Effector memory CD4-positive, alpha-beta T cell (primary cell): ENCODE results near the gene CRPPA.

Source experiments
- DNase-seq, 3 donors: peaks; one replicate each; pipeline ENCODE4 v3.0.0-alpha.2; 2020
- H3K27ac ChIP-seq: 2 replicates; pipeline ENCODE4 v1.7.0; 2013; ENCODE audit warnings: mild to moderate bottlenecking, low read length, moderate library complexity; ENCODE audit not compliant: insufficient read depth, poor library complexity, severe bottlenecking
- H3K27me3 ChIP-seq: replicated peaks from 2 replicates; pipeline ENCODE4 v1.7.0; 2013; ENCODE audit warnings: mild to moderate bottlenecking, low read length; ENCODE audit not compliant: insufficient read depth, control insufficient read depth, poor library complexity, severe bottlenecking
- H3K36me3 ChIP-seq: 2 replicates; pipeline ENCODE4 v1.7.0; 2013; ENCODE audit warnings: mild to moderate bottlenecking, low read length, moderate library complexity; ENCODE audit not compliant: control insufficient read depth, insufficient read depth
- H3K4me1 ChIP-seq: 2 replicates; pipeline ENCODE4 v1.7.0; 2013; ENCODE audit warnings: low read length, mild to moderate bottlenecking; ENCODE audit not compliant: control insufficient read depth, insufficient read depth, poor library complexity, severe bottlenecking
- H3K4me3 ChIP-seq: 2 replicates; pipeline ENCODE4 v1.7.0; 2013; ENCODE audit warnings: low read length, low read depth, mild to moderate bottlenecking; ENCODE audit not compliant: insufficient read depth, poor library complexity, severe bottlenecking
- H3K9me3 ChIP-seq: 2 replicates; pipeline ENCODE4 v1.7.0; 2013; ENCODE audit warnings: mild to moderate bottlenecking, low read length, moderate library complexity; ENCODE audit not compliant: control insufficient read depth

The CRPPA gene

DNA sequence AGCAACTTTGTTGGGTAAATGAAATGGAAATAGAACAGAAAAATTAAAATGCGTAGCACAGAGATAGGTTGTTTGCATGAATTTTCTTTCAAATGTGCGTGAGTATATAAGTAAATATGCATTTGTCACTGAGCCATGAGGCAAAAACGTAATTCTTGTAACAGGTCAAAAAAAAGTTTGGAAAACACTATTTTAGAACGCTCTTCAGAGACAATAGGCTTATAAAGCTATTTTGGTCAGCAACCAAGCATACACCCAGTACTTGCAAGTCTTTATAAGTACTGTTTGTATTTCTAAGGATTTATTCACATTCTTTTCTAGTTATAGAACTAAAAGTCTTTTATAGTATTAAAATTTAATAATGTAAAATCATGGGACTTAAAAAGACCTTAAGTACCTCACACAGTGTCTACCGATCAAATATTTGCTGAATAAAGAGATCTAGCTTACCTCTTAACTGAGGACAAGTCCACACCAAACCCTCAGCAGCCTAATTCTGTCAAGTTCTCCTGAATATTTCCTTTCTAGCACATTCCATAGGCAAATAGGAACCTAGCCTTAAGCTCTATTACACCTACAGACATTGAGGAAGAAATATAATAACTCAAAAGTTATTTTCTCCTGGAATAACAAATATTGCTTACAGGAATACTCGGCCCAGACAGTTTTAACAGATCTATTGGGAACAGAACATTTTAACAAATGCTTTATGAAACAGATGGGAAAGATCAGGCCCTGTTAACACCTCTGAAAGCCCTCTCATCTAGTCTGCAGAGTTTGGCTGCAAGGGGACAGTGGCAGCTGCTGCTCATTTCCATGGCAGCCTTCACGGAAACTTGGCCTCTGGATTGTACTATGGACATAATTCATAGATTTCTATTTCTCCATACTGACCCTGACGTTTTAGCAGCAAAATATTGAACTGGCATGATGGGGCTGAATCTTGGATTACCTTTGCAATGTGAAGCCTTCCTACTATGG lies 8.8 kb downstream of the CRPPA start:
- no peak overlapping the region for H3K4me3 ChIP-seq
- H3K4me1 ChIP-seq = no peaks in the 10 kb centered on the region
- H3K27me3 ChIP-seq = no peaks in the 10 kb centered on the region
- no peak overlapping the region for H3K27ac ChIP-seq
- DNase-seq = no peak
- no peaks in the 10 kb centered on the region for H3K36me3 ChIP-seq
- no peaks in the 10 kb centered on the region for H3K9me3 ChIP-seq

DNA sequence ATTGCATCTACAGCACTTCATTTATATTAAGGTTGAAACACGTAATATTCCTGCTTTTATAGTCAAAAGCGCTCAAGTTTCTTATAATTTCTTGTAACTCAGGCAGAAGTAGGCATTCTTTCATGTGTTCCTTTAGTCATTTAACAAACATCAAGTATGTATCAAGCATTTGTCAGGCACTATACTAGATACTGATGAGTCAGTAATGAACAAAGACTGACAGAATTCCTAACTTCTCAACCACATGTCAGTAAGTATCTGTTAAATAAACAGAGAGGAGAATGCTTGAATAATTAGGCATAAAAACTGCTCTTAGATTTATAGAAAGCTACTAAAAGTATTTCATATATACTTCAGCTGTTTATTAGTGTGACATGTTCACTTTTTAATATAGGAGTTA lies 9.9 kb downstream of the CRPPA start:
- Histone ChIP-seq H3K27ac (no peak overlapping the region), H3K27me3 (no peaks in the 10 kb centered on the region), H3K4me1 (no peaks in the 10 kb centered on the region), H3K36me3 (no peaks in the 10 kb centered on the region), H3K4me3 (no peak overlapping the region), H3K9me3 (no peaks in the 10 kb centered on the region)
- no peak for DNase-seq

DNA sequence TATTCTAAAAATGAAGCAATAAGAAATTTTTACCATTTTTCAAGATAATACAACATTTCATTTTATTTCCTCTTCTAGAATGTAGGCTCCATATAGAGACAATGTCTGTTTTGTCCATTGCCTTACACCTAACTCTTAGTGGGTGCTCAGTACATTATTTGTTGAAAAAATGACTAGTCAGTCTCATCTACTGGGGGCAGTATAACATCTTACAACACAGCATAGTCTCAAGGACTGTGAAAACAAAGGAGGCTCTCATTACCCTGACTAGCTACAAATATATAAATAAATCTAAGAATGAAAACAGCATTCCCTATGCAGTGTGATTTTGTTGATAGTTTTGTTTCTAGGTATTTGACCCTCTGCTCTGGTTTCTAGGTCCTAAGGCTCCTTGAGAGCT lies 11.6 kb downstream of the CRPPA start:
- no peak for DNase-seq
- Histone ChIP-seq H3K4me3 (no peak overlapping the region), H3K36me3 (no peaks in the 10 kb centered on the region), H3K27ac (no peak overlapping the region), H3K27me3 (no peaks in the 10 kb centered on the region), H3K9me3 (no peaks in the 10 kb centered on the region), H3K4me1 (no peaks in the 10 kb centered on the region)

DNA sequence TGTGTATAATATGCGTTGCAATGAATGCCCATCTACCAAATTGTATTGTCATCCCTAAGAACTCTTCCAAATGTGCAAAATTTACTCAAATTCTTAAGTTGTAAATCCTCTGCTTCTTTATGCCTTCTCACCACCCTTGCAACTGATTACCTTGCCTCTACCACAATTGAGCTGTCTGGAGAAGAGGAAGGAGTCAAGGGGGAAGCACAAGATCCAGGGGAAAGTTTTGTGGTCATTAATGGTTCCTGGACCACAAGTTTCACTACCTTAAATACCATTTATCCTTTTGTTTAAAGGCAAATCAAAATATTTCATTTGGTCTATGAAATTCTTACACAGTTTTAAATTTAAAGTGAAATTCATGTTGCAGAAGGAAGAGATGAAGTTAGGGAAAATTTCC lies 16.7 kb downstream of the CRPPA start:
- Histone ChIP-seq H3K27me3 (no peaks in the 10 kb centered on the region), H3K36me3 (no peaks in the 10 kb centered on the region), H3K4me3 (no peak overlapping the region), H3K27ac (no peak overlapping the region), H3K4me1 (no peaks in the 10 kb centered on the region), H3K9me3 (no peaks in the 10 kb centered on the region)
- DNase-seq = no peak

DNA sequence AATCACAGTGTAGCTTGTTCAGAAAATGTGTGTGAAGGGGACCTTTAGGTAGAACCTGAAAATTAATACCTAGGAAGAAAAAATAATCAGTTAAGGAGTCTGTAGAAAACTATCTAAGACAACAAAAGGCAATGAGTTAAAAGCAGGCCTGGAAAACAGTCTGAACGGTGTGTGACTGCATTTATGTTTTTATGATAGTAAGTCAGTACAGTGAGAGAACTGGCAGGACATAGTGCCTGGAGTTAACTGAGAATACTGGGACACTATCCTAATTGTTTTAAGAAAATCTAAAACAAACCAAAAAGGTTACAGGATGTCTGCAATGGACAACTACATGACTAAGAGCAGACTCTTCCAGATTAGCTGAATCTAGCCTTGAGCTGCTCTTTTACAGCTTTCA lies 17.9 kb downstream of the CRPPA start:
- Histone ChIP-seq H3K9me3 (peaks cover 5% of the 10 kb centered on the region), H3K27me3 (no peaks in the 10 kb centered on the region), H3K27ac (no peak overlapping the region), H3K4me3 (no peak overlapping the region), H3K36me3 (no peaks in the 10 kb centered on the region), H3K4me1 (no peaks in the 10 kb centered on the region)
- no peak for DNase-seq

DNA sequence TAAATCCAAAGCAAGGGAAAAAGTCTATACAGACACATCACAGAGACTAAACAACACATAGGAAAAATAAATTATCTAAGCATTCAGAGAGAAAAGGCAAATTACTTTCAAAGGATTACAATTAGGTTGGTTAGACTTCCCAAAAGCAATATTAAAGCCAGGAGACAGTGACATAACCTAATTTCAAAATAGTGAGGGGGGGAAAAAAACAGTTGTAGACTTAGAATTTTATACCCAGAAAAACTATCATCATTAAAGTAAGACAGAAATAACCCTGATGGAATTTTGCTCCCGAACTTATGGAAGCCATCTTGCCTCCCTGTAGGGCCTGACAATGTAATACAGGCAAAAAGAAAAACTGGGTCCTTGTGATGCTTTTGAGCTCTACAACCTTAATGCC lies 18.4 kb downstream of the CRPPA start:
- Histone ChIP-seq H3K9me3 (peaks cover 5% of the 10 kb centered on the region), H3K36me3 (no peaks in the 10 kb centered on the region), H3K4me3 (no peak overlapping the region), H3K27ac (no peak overlapping the region), H3K27me3 (no peaks in the 10 kb centered on the region), H3K4me1 (no peaks in the 10 kb centered on the region)
- no peak for DNase-seq

DNA sequence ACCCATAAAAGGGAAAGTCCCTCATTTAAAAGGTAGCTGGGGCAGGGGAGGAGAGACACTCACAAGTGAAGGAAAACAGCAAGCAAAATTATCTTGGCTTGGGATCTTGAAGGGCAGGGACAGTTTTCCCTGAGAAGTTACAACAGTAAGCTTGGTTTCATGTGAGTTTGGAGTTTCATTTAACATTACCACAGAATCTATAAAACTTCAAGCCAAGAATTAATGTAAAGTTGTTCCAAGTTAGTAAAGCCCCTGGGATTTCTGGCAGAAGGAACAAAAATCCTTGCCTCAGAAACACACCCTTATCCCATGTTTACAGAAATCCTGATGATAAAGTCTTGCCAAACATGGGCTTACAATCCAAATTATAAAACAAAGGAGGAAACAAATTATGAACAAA lies 19.2 kb downstream of the CRPPA start:
- Histone ChIP-seq H3K27me3 (no peaks in the 10 kb centered on the region), H3K4me3 (no peak overlapping the region), H3K9me3 (peaks cover 5% of the 10 kb centered on the region), H3K27ac (no peak overlapping the region), H3K4me1 (no peaks in the 10 kb centered on the region), H3K36me3 (no peaks in the 10 kb centered on the region)
- no peak for DNase-seq

DNA sequence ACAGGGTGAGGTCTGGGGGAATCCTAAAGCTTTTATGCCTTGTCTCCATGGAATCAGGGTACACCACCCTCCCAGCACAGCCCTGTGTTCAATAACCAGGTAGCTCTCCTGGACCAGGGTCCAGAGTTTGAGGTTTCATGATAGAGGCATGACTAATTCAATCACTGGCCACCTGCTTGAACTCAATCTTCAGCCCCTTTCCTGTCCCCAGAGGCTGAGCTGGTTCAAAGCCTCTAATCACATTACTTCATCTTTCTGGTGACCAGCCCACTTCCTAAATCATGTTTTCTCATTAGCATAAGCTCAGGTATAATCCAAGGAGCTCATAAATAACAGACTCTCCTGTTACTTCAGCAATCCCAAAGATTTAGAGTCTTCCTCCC lies 20.5 kb downstream of the CRPPA start:
- Histone ChIP-seq H3K27ac (no peak overlapping the region), H3K4me1 (no peaks in the 10 kb centered on the region), H3K4me3 (no peak overlapping the region), H3K9me3 (peaks cover 5% of the 10 kb centered on the region), H3K27me3 (no peaks in the 10 kb centered on the region), H3K36me3 (no peaks in the 10 kb centered on the region)
- no peak for DNase-seq

DNA sequence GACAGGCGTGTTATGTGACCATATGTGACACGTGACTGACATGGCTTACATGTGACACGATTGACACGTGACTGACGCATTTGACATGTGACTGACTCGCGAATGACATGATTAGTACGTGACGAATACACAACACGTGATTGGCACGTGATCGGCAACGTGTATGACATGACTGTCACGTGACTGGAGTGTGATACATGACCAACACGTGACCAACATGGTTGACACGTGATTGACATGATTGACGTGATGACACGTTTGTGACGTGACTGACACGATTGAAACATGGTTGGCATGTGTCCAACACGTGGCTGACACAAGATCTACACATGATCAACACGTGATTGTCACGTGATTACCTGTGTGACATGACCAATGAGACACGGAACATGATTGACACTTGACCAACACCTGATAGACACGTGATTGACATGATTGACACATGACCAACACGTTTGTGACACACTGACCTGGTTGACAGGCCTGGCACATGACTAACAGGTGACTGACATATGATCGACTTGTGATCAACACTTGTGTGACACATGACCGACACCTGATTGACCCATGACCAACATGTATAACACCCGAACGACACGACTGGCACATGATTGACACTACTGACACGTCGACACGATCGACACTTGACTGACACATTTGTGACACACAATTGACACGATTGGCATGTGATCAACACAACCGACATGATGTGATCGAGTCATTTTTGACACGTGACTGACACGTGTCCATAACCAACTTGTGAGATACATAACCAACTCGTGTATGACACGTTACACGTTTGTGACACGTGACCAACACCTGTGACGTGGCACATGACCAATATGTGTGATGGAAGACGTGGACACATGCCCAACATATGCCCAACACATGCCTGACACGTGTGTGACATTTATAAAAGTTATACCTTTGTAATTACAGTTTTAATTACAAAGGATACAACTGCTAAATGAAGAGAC lies 21.1 kb downstream of the CRPPA start:
- DNase-seq = no peak
- peaks cover 5% of the 10 kb centered on the region for H3K9me3 ChIP-seq
- H3K4me1 ChIP-seq = no peaks in the 10 kb centered on the region
- no peaks in the 10 kb centered on the region for H3K36me3 ChIP-seq
- no peak overlapping the region for H3K4me3 ChIP-seq
- no peaks in the 10 kb centered on the region for H3K27me3 ChIP-seq
- H3K27ac ChIP-seq = no peak overlapping the region
